HG02943 (cell line): Measurements from ENCODE around the gene RASA3.
"Not testable (repeated sequence)": the region's sequence is repeated elsewhere in the genome, so short reads cannot be mapped to it uniquely, and the experiment has no call there.

Experiments used
- ATAC-seq: cut with Tn5 transposase; IDR thresholded peaks from one replicate; pipeline ENCODE4 v1.9.1; 2021; ENCODE audit warnings: mild to moderate bottlenecking, low read depth, moderate library complexity; ENCODE audit not compliant: unreplicated experiment

The RASA3 gene

DNA sequence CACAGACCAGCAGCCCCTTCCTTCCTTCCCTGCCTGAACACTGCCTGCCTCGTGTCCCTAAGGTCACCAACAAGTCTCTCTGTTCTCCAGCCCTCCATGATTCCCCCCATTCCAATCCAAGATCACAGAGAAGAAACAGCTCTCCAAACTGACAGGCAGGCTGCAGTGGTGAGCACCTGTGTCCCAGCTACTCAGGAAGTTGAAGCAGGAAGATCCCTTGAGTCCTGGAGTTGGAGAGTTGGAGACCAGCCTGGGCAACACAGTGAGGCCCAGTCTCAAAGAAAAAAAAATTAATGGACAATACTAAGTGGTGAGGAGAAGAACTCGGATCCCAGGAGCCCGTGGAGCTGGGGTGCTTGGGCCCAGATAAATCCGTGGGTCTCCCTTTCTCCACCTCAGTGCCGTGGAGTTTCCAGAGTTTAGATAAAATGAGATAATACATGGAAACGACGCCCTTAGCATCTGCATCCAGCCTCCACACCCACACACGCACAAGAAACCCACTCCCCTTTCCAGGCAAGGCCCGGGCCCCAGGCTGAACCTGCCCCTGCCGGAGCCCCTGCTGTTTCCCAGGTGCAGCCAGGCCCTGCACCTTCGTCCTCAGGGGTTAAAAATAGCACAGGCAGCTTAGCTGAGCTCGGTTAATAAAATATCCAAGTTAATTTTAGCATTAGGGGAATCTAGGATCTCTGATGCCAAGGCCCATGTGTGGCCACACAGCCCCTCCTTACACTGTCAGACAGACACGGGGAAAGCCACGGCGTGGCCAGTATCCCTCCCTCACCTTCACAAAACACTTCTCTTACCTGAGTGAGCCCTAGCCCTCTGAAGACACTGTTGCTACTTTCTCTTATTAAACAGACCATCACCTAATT is 4.7 kb downstream of the RASA3 start:
- no peak for ATAC-seq

DNA sequence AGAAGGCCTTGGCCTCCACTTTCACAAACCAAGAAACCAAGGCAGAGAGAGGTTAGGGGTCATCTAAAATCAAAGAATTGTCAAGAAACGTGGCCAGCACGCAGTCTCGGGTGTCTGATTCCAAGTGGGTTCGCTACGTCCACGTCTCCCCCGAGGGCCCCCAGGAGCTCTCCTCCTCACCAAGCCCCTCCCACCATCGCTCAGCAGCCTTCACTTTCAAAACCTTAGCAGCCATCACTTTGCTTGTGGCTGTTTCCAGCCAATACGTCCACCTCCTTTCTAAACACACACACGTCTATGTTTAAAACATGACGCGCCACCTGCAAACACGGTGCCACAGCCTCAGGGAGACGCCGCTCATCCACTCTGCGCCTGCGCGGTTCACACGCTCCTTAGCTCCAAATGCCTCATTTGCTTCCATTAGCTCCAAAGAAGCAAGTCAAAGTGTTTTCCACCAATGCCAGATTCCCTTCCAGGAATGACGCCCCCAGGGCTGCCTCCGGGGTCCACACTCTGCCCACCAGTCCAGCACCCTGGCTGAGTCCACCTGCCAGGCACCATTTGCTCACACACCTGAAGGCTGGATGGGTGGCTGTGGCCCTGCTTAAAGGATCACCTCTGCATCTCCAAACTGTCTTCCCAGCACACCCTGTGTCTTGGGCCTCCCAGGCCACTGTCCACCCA is 5.5 kb downstream of the RASA3 start:
- no peak for ATAC-seq

DNA sequence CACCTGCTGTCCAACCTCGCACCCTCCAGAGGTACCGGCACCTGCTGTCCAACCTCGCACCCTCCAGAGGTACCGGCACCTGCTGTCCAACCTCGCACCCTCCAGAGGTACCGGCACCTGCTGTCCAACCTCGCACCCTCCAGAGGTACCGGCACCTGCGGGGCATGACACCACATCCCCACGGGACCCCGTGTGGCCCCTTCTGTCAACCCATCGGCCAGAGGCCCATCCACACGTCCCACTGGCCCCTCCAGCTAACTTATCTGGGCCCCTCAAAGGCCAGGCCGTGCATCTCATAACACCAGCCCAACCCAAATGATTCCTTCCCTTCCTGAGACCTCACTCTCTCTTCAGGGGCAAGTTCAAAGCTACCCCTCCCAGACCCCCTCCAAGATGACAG is 6.3 kb downstream of the RASA3 start:
- not testable (repeated sequence) for ATAC-seq

DNA sequence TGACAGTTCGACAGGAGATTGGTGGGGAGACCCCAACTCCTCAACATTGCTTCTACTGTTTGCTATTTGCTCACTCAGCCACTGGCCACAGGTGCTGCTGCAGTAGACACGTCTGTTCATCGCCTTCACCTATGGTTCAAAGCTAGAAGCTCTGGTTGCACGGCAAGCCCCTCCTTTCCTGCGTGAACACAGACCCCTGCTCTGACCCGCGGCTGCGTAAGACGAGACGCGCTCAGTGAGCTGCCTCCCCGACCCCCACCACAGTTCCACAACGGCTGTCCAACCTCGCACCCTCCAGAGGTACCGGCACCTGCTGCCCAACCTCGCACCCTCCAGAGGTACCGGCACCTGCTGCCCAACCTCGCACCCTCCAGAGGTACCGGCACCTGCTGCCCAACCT is 6.8 kb downstream of the RASA3 start:
- no peak for ATAC-seq

DNA sequence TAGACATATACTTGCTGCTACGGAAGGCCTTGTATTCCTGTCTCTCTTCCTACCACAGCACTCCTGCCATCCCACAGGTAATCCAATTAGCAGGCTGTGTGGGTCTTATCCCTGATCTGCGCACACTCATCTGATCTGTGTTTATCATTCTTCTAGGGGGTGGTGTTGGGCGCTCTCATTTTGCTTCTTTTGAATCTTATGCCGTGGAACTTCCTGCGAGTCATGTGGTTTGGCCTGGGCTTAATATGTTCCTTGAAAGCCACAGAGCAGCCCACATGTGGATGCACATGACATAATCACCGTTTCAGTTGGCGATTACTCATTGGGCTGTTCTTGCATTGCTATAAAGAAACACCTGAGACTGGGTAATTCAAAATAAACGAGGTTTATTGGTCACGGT is 7.5 kb downstream of the RASA3 start:
- ATAC-seq: no peak

DNA sequence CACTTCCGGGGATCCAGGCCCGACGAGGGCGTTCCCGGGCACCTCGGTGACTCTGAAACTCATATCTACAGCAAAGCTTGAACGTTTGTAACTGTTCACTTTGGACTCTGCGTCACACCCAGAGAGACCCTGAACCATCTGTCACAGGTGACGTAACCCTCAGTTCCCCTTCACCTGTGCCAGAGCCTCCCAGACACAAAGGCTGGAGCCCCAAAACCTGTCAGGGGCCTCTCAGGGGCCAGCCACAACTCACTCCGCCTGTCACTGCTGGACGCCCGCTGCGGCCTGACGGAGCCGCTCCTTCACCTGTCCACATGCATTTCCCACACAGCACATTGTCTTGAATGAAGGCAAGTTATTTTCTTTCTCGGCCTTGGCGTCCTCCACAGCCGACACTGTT is 8.0 kb downstream of the RASA3 start:
- no peak for ATAC-seq

DNA sequence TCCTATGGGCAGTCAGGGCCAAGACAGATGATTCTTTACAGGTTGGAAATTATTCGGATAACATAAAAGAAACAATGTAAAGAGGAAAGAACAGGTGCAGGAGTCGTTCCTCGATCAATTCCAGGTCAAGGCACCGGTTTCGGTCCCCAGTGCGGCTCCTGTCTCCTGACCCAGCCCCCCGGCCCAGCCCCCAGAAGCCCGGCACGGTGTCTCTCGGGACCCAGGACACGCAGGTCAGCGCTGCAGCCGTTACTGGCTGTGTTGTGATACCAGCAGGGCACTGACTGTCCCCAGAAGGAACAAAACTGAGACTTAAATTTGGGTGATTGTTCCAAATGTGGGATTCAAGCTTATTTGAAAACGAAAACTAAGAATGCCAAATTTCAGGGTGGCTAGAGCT is 8.5 kb downstream of the RASA3 start:
- ATAC-seq: no peak

DNA sequence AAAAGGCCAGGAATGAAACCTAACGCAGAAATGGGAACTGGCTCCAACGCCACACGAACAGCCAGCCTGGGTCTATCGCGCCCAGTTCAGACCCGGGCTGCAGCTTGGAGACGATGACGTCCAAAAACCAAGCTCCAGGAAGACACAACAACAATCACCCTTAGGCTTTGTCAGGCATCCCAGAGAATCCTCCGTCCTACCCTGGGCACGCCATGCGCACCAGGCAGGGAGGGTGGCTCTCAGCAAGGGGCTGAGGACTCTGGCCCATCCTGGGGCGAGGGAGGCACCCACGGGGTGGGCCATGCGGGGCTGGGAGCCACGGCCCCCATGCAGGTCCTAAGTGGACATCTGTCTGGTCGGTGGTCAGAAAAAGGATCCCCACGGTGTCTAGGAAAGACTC is 9.0 kb downstream of the RASA3 start:
- ATAC-seq: no peak

DNA sequence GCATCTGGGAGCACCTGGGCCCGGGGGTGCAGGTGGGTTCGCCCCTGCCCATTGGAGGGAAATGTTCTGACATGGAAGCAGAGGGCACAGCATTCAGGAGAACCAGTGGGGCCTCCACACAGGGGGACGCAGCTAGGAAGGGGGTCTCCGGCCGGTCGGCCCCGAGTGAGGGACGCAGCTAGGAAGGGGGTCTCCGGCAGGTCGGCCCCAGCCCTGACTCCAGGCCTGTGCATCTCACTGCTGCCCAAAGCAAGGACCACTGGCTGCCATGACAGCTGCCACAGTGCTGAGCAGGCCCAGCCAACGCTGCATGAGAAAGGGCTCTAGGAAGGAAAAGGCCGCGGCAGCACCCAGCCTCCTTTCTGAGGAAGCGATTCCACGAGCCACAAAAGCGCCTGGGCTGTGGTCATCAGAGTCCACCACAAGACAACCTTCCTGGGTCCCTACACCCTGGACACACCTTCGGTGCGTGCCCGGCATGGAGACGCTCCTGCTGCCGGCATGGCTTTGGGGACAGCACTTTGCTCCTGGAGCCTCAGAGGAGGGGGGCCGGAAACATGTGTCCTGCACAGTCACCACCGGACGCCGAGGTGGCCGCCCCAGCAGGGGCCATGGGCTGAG is 9.7 kb downstream of the RASA3 start:
- no peak for ATAC-seq

DNA sequence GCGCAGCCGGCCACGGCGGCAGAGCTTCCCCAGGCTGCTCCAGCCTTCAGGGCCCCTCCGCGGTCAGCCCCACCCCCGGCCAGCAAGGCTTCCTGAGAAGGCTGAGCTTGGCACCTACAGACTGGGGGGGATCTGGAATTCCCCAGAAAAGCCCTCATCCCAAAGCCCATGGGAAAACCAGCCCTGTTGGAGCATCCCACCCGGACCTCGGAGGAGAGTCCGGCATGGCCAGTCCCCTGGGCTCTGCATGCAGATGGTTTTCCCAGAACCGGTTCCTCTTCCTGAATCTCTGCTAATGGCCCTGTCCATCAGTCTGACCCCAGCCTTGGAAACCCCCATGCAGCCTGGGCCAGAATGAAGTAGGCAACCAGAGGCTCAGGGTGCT is 10.3 kb downstream of the RASA3 start:
- no peak for ATAC-seq

DNA sequence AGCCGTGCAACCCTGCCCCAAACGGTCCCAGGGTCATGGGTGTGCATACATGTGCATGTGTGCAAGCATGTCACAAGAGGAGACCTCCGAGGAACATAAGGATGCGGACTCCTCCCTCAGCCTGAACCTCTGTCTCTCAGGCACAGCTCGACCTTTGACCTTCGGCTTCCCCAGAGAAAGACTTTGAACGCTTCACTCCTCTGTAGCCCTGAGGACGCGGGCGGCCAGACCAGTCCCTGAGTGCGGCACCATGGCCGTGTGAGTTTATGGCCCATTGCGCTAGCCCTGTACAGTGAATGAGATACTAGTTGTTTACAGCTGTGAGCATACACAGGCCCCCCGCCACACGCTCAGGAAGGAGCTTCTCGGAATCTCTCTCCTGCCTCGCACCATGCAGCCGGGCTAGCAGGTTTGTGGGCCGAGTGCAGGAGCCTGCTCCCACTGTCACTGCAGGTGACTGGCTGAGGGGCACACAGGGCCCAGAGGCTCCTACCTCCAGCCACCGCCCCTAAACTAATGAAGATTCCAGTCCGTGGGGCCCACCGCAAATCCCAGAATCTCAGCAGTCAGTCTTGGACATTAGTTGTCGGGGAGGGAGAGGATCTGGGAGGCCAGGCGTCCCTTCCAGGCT is 10.8 kb downstream of the RASA3 start:
- ATAC-seq: no peak

DNA sequence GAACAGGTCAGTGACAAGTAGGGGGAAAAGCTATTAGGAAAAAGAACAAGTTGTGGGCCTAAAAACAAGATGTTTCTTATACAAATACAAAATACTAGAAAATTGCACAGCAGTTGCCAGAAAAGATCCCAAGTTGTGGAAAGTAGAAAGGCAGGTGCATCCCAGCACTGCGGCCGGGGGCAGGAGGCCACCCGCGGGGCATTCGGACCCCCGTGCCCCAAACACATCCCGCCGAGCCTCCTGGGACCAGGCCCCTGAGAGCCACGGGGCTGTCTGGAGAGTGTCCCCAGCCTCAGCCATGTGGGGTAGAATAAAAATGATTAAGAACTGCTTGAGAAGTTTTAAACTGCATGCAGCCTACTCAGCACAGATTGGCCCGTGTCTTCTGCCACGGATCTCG is 11.4 kb downstream of the RASA3 start:
- no peak for ATAC-seq

DNA sequence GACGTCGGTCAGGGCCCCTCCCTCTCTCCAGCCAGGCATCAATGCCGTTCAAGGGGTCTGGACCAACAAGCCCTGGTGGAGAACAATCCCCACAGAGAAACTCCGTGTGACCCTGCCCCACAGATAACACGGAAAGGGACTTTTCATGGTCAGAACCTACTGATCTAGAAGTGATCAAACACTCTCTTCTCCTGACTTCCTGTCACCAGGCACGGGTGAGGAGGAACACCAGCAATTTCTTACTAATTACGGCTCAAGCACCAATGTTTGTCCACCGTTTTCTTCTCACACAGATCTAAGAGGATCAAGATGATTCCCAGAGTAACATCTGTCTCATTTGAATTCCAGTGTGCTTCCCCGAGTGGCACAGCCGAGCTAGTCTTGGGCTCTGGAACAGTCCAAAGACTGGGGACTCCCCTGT is 11.8 kb downstream of the RASA3 start:
- ATAC-seq: no peak

DNA sequence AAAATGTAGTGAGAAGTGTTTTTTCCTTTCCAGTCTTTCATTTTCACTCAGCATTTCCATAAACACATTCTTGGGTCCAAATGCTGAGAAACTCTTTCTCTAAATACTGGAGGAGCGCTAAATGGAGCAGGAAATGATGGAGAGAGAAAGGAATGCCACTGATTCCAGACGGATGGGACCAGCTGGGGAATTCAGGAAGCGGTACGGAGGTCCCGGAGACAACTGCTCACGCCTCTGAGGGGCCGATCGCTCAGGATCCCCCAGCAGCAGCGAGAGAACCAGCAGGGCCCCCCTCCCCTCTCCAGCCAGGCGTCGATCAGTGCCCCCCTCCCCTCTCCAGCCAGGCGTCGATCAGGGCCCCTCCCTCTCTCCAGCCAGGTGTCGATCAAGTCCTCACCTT is 13.2 kb downstream of the RASA3 start:
- no peak for ATAC-seq

DNA sequence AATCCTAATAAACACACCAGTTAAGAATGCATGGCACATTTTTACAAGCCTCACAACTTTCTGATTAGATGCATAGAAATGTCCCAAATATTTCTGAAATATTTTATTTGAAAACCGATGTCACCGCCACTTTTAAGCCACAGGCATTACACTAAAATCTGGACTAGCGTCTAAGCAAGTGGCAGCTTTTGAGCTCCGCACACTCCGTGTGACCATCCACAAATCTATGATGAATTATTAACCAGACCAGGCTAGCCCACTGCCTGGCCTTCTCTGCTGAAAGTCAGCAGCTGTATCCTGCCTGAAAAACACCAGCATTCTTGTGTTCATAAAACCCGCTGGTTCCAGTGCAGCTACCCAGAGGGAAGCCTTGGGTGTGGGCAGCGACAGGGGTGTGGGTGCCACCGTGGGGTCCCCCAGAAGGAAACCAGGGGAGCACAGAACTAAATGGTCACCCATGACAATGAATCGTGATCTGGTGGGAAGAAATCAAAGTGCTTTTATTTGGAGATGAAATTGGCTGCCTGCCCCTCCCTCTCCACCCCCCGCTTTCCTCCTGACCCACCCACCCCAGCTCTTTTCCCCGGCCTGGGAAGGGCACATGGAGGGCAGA is 13.8 kb downstream of the RASA3 start:
- ATAC-seq: peak; percentile 57

DNA sequence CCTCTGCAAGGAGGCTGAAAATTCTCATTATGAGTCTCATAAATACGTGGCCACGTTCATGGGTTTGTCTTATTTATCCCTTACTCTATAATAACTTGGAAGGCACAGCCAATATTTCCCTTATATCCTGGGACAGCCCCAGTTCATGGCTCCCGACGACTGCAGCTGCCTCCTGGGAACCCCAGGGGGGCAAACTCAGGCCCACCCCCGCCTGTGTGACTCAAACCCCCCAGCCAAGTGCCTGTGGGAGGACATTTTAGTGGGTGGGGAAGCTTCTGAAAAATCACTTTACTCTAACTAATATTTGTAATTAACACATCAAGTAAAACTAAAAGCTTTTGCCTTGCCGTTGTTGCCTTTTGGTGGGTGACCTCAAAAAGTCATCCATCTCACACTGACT is 14.3 kb downstream of the RASA3 start:
- ATAC-seq: no peak

DNA sequence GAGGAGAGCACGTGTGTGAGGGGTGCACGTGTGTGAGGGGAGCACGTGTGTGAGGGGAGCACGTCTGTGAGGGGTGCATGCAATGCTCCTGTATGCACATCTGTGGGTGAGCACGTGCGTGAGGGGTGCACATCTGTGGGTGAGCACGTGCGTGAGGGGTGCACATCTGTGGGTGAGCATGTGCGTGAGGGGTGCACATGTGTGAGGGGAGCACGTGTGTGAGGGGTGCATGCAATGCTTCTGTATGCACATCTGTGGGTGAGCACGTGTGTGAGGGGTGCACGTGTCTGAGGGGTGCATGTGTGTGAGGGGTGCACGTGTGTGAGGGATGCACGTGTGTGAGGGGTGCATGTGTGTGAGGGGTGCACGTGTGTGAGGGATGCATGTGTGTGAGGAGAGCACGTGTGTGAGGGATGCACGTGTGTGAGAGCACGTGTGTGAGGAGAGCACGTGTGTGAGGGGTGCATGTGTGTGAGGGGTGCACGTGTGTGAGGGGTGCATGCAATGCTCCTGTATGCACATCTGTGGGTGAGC is 15.0 kb downstream of the RASA3 start:
- ATAC-seq: not testable (repeated sequence)

DNA sequence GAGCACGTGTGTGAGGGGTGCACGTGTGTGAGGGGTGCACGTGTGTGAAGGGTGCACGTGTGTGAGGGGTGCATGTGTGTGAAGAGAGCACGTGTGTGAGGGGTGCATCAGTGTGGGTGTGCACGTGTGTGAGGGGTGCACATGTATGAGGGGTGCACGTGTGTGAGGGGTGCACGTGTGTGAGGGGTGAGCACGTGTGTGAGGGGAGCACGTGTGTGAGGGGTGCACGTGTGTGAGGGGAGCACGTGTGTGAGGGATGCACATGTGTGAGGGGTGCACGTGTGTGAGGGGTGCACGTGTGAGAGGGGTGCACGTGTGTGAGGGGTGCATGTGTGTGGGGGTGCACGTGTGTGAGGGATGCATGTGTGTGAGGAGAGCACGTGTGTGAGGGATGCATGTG is 15.7 kb downstream of the RASA3 start:
- no peak for ATAC-seq

DNA sequence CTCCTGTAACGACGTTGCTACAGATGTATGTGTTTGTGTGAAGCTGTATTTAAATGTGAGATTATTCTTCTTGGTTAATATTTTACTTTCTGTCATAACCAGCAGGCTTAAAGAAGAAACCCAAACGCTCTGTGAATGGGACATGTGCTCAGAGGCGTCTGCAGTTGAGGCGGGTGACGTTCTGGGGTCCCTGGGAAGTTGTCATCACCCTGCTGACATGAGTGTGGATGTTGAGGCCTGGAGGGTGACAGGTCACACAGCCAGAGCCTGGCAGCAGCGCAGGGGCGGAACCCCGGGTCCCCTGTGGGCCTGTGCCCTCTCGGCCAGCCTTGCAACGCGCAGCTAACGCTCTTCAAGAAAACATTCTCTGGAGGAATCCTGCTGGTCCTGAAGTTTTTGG is 16.6 kb downstream of the RASA3 start:
- no peak for ATAC-seq

DNA sequence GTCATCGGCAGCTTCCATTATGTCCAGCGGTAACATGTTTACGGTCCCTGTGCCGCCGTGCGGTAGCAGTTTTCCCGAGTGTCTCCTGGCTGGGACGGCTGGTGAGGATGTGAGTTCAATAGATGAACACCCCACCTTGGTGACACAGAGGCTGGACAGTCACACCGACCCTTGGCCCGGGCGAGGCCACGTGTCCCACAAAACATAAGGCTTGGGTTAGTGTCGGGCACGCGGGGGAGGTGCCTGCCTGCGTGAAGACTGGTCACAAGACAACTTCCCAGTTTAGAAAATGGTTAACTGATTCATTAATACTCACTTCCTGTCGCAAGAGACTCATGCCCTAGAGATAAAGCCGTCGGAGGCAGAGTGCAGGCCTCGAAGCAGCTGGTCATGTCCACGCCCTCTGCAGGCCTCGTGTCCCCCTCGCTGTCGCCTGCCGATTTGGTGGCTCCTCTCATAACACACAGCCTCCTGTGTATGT is 17.2 kb downstream of the RASA3 start:
- ATAC-seq: no peak
